Lower leg skin (tissue), 3 donors: ENCODE results near the gene UCKL1.

Experiments
- CTCF ChIP-seq, 3 donors: fragments of 450-650 bp; IDR thresholded peaks; one replicate each; pipeline ENCODE4 v1.5.1; 2016; ENCODE audit warnings: antibody characterized with exemption in 3 of 3, mild to moderate bottlenecking in 3 of 3, moderate library complexity in 2 of 3
- POLR2A ChIP-seq, 2 donors: fragments of 450-650 bp; IDR thresholded peaks; one replicate each; pipeline ENCODE4 v1.6.1; 2016 to 2017; ENCODE audit warnings: antibody characterized with exemption in 2 of 2, mild to moderate bottlenecking in 1 of 2, moderate library complexity in 1 of 2

GRCh38 chr20:63937596-63937995 is 18.6 kb downstream of the UCKL1 start:
- no peak for TF ChIP-seq CTCF (IDR thresholded peaks at IDR 0.05)
- no peak for TF ChIP-seq POLR2A (IDR thresholded peaks at IDR 0.05)
